H1 (cell line): ENCODE measurements around the gene CLDN14. TPM values are rescaled to one million over a fixed set of nuclear protein-coding genes. Genes with fewer than 3 reads are reported as not detected.

Experiments
- CTCF ChIA-PET: fragments of 300-600 bp; sonication (Branson Sonifier 250); formaldehyde crosslinking; loops from one replicate; lab custom pipeline; 2021; ENCODE audit not compliant: partially characterized antibody; lab: Charles Lee
- POLR2A ChIA-PET: fragments of 300-600 bp; sonication (Branson Sonifier 250); formaldehyde crosslinking; loops from one replicate; lab custom pipeline; 2021; ENCODE audit warnings: inconsistent platforms; ENCODE audit not compliant: partially characterized antibody; lab: Charles Lee
- DNase-seq, 2 experiments: peaks; one replicate each; pipeline versions ENCODE4 v3.0.0 to v3.0.0-alpha.2; 2010 to 2022; ENCODE audit warnings: low spot score in 2 of 2, low read depth in 1 of 2, mixed read lengths in 1 of 2
- FAIRE-seq: peaks from 2 replicates; lab custom pipeline; 2011; peaks lifted over from hg19 to GRCh38; lab: Jason Lieb, UNC
- H2AFZ ChIP-seq: 2 replicates; pipeline ENCODE4 v1.8.1; 2012; ENCODE audit warnings: low read length, inconsistent platforms
- H2AK5ac ChIP-seq: 2 replicates; pipeline ENCODE4 v1.6.1; 2013; ENCODE audit warnings: low read depth, low read length
- H2BK120ac ChIP-seq: replicated peaks from 2 replicates; pipeline ENCODE3; 2013; ENCODE audit warnings: low read depth, low read length, inconsistent platforms
- H2BK12ac ChIP-seq: 2 replicates; pipeline ENCODE4 v1.6.1; 2013; ENCODE audit warnings: low read depth, low read length
- H2BK15ac ChIP-seq: 2 replicates; pipeline ENCODE4 v1.6.1; 2013; ENCODE audit warnings: low read length
- H2BK20ac ChIP-seq: 2 replicates; pipeline ENCODE4 v1.6.1; 2013; ENCODE audit warnings: low read length
- H2BK5ac ChIP-seq: 2 replicates; pipeline ENCODE4 v1.6.1; 2013; ENCODE audit warnings: low read depth, low read length
- H3K14ac ChIP-seq: 2 replicates; pipeline ENCODE4 v1.6.1; 2013; ENCODE audit warnings: inconsistent platforms; ENCODE audit not compliant: insufficient read length
- H3K18ac ChIP-seq: 2 replicates; pipeline ENCODE4 v1.6.1; 2013; ENCODE audit warnings: low read length; ENCODE audit errors: extremely low read depth
- H3K23ac ChIP-seq: 2 replicates; pipeline ENCODE4 v1.6.1; 2013; ENCODE audit warnings: inconsistent platforms; ENCODE audit not compliant: insufficient read length
- H3K23me2 ChIP-seq: 2 replicates; pipeline ENCODE4 v1.6.1; 2013; ENCODE audit warnings: low read depth, low read length
- H3K27ac ChIP-seq: 2 replicates; pipeline ENCODE4 v1.6.1; 2011; ENCODE audit warnings: low read depth, low read length, inconsistent platforms
- H3K27me3 ChIP-seq, 4 experiments: replicated peaks in 1 of 4; 1 replicate in 1 of 4; 2 replicates in 3 of 4; pipeline versions ENCODE4 v1.6.1 to v1.8.1; 2011 to 2013; ENCODE audit warnings: low read length in 3 of 4, mild to moderate bottlenecking in 3 of 4, inconsistent platforms in 2 of 4, mixed read lengths in 2 of 4, moderate library complexity in 1 of 4; ENCODE audit not compliant: control insufficient read depth in 3 of 4, insufficient read depth in 3 of 4; ENCODE audit errors: extremely low read depth in 1 of 4
- H3K36me3 ChIP-seq, 4 experiments: 2 replicates each; pipeline versions ENCODE4 v1.6.1 to v1.8.1; 2011 to 2013; ENCODE audit warnings: mild to moderate bottlenecking in 4 of 4, low read length in 3 of 4, moderate library complexity in 2 of 4, control low read depth in 1 of 4, inconsistent platforms in 1 of 4; ENCODE audit not compliant: insufficient read depth in 4 of 4, control insufficient read depth in 2 of 4
- H3K4ac ChIP-seq: replicated peaks from 2 replicates; pipeline ENCODE3; 2013; ENCODE audit warnings: low read length, low read depth, mixed read lengths, inconsistent platforms; ENCODE audit not compliant: insufficient read length
- H3K4me1 ChIP-seq, 4 experiments: replicated peaks in 1 of 4; 1 replicate in 1 of 4; 2 replicates in 3 of 4; pipeline versions ENCODE4 v1.6.1 to v1.8.1; 2011 to 2013; ENCODE audit warnings: low read length in 3 of 4, inconsistent platforms in 2 of 4, mixed read lengths in 1 of 4; ENCODE audit not compliant: insufficient read depth in 4 of 4, control insufficient read depth in 3 of 4
- H3K4me2 ChIP-seq, 2 experiments: 2 replicates each; pipeline versions ENCODE4 v1.6.1 to v1.8.1; 2011 to 2013; ENCODE audit warnings: low read depth in 2 of 2, low read length in 2 of 2, control low read depth in 1 of 2, inconsistent platforms in 1 of 2, mild to moderate bottlenecking in 1 of 2; ENCODE audit not compliant: insufficient read depth in 1 of 2
- H3K4me3 ChIP-seq, 4 experiments: fragments of 200-600, 300-600 bp in 1 of 4; sonication (generic), shearing (Covaris generic), sonication (Bioruptor Twin) in 1 of 4; 2 replicates each; pipeline versions ENCODE4 v1.5.1 to v1.8.1; 2011 to 2016; ENCODE audit warnings: low read length in 4 of 4, low read depth in 3 of 4, control low read depth in 2 of 4, inconsistent platforms in 2 of 4, mild to moderate bottlenecking in 2 of 4, mixed read lengths in 1 of 4, moderate library complexity in 1 of 4; ENCODE audit not compliant: insufficient read depth in 2 of 4; ENCODE audit errors: extremely low read depth in 1 of 4
- H3K56ac ChIP-seq: replicated peaks from 2 replicates; pipeline ENCODE3; 2013; ENCODE audit warnings: low read depth, mild to moderate bottlenecking, mixed read lengths, low read length, inconsistent platforms; ENCODE audit not compliant: insufficient read length
- H3K79me1 ChIP-seq: 2 replicates; pipeline ENCODE4 v1.6.1; 2013; ENCODE audit warnings: low read depth, low read length, control low read depth
- H3K79me2 ChIP-seq, 2 experiments: 2 replicates each; pipeline versions ENCODE4 v1.6.1 to v1.8.1; 2012 to 2013; ENCODE audit warnings: low read length in 2 of 2, mild to moderate bottlenecking in 2 of 2, inconsistent platforms in 1 of 2; ENCODE audit not compliant: insufficient read depth in 2 of 2, control insufficient read depth in 1 of 2
- H3K9ac ChIP-seq, 4 experiments: replicated peaks in 1 of 4; 1 replicate in 1 of 4; 2 replicates in 3 of 4; pipeline versions ENCODE4 v1.6.1 to v1.8.1; 2011 to 2013; ENCODE audit warnings: low read depth in 3 of 4, low read length in 3 of 4, control low read depth in 2 of 4, mild to moderate bottlenecking in 2 of 4, moderate library complexity in 2 of 4, inconsistent platforms in 1 of 4; ENCODE audit errors: extremely low read depth in 1 of 4
- H3K9me3 ChIP-seq, 2 experiments: 2 replicates each; pipeline versions ENCODE4 v1.6.1 to v1.8.1; 2012 to 2013; ENCODE audit warnings: mild to moderate bottlenecking in 2 of 2, moderate library complexity in 2 of 2, control low read depth in 1 of 2, inconsistent platforms in 1 of 2, low read depth in 1 of 2, low read length in 1 of 2, mixed read lengths in 1 of 2; ENCODE audit not compliant: insufficient read depth in 2 of 2
- H4K20me1 ChIP-seq, 2 experiments: replicated peaks in 1 of 2; 2 replicates each; pipeline versions ENCODE3 to v1.8.1; 2011 to 2013; ENCODE audit warnings: inconsistent platforms in 2 of 2, low read length in 2 of 2, mild to moderate bottlenecking in 1 of 2; ENCODE audit not compliant: insufficient read depth in 2 of 2, control insufficient read depth in 1 of 2
- H4K5ac ChIP-seq: 2 replicates; pipeline ENCODE4 v1.6.1; 2013; ENCODE audit warnings: low read length, low read depth, mixed read lengths, inconsistent platforms; ENCODE audit not compliant: insufficient read length
- H4K8ac ChIP-seq: 2 replicates; pipeline ENCODE4 v1.8.0; 2013; ENCODE audit warnings: mild to moderate bottlenecking, moderate library complexity, low read length, inconsistent platforms; ENCODE audit not compliant: insufficient read depth; ENCODE audit errors: extremely low read depth
- H4K91ac ChIP-seq: replicated peaks from 2 replicates; pipeline ENCODE3; 2013; ENCODE audit warnings: low read length, mixed read lengths, inconsistent platforms; ENCODE audit not compliant: insufficient read length
- ATF3 ChIP-seq: IDR thresholded peaks from 2 replicates; pipeline ENCODE4 v1.6.1; 2011; ENCODE audit warnings: low read depth, mild to moderate bottlenecking, low read length; ENCODE audit not compliant: insufficient read depth
- EZH2 ChIP-seq: fragments of 200-600 bp; sonication (generic); IDR thresholded peaks from 2 replicates; pipeline ENCODE4 v1.7.1; 2012; ENCODE audit warnings: low read depth, mild to moderate bottlenecking, moderate library complexity, low read length, inconsistent platforms; ENCODE audit not compliant: severe bottlenecking
- GTF2F1 ChIP-seq: IDR thresholded peaks from 2 replicates; pipeline ENCODE4 v1.6.1; 2012; ENCODE audit warnings: low read depth, low read length, improper control_type of control experiment, borderline replicate concordance
- HDAC2 ChIP-seq, 2 experiments: fragments of 300-600 bp in 1 of 2; sonication (generic) in 1 of 2; IDR thresholded peaks; 2 replicates each; pipeline ENCODE4 v1.6.1; 2011 to 2012; ENCODE audit warnings: low read depth in 2 of 2, low read length in 2 of 2, mild to moderate bottlenecking in 2 of 2, moderate library complexity in 2 of 2, borderline replicate concordance in 1 of 2, inconsistent platforms in 1 of 2
- MAFK ChIP-seq: IDR thresholded peaks from 2 replicates; pipeline ENCODE4 v1.6.1; 2012; ENCODE audit warnings: low read depth, mild to moderate bottlenecking, improper control_type of control experiment, low read length
- POLR2A ChIP-seq, 2 experiments: IDR thresholded peaks; 1 replicate in 1 of 2; 2 replicates in 1 of 2; pipeline ENCODE4 v1.6.1; 2011; ENCODE audit warnings: low read depth in 2 of 2, low read length in 2 of 2, mild to moderate bottlenecking in 2 of 2; ENCODE audit errors: control extremely low read depth in 1 of 2
- RXRA ChIP-seq: IDR thresholded peaks from 2 replicates; pipeline ENCODE4 v1.6.1; 2011; ENCODE audit warnings: low read depth, mild to moderate bottlenecking, low read length, moderate library complexity; ENCODE audit not compliant: insufficient read depth
- SAP30 ChIP-seq: fragments of 300-600 bp; sonication (generic); IDR thresholded peaks from 2 replicates; pipeline ENCODE4 v1.7.1; 2012; ENCODE audit warnings: low read length, moderate library complexity, mild to moderate bottlenecking, inconsistent platforms; ENCODE audit not compliant: insufficient read depth, insufficient replicate concordance
- SIX5 ChIP-seq: IDR thresholded peaks from 2 replicates; pipeline ENCODE4 v1.6.1; 2011; ENCODE audit warnings: mild to moderate bottlenecking, low read depth, low read length
- TAF1 ChIP-seq: IDR thresholded peaks from 2 replicates; pipeline ENCODE4 v1.6.1; 2011; ENCODE audit warnings: mild to moderate bottlenecking, low read depth, low read length
- TBP ChIP-seq: IDR thresholded peaks from 2 replicates; pipeline ENCODE4 v1.6.1; 2011; ENCODE audit warnings: low read depth, low read length, improper control_type of control experiment
- TCF12 ChIP-seq: IDR thresholded peaks from 2 replicates; pipeline ENCODE4 v1.6.1; 2011; ENCODE audit warnings: low read depth, mild to moderate bottlenecking, low read length
- ZNF274 ChIP-seq: IDR thresholded peaks from 2 replicates; pipeline ENCODE4 v1.7.0; 2012; ENCODE audit warnings: low read length, borderline replicate concordance; ENCODE audit errors: extremely low read depth
- WGBS, 2 experiments: shearing (Covaris generic) in 1 of 2; methylation state at CpG; one replicate each; pipeline versions ENCODE4 v1.1.6 to v1.1.7; 2013 to 2015; ENCODE audit warnings: low lambda C conversion rate in 2 of 2, mixed read lengths in 2 of 2, inconsistent platforms in 1 of 2, low coverage in 1 of 2, missing lambda C conversion rate in 1 of 2; ENCODE audit not compliant: insufficient replicate concordance in 2 of 2, insufficient coverage in 1 of 2, insufficient read length in 1 of 2; ENCODE audit errors: extremely low coverage in 1 of 2, missing lambda C conversion rate in 1 of 2; 5-methylcytosine and 5-hydroxymethylcytosine counted together
- polyA plus RNA-seq, 7 experiments: library from polyadenylated mRNA; depleted of rRNA in 3 of 7; stranded (reverse) in 5 of 7; unstranded in 2 of 7; fragments of >200 nt in 5 of 7; fragments of 200-250 nt in 2 of 7; gene quantifications; 1 replicate in 5 of 7; 2 replicates in 1 of 7; 4 replicates in 1 of 7; pipeline versions ENCODE4 v1.2.1 to v1.2.3, GENCODE V29; 2011 to 2013; ENCODE audit warnings: missing spikeins in 2 of 7, mixed read lengths in 2 of 7
- total RNA-seq: library from RNA; stranded (reverse); fragmentation: NEBNext Ultra II Directional; extraction: Animal tissue kit (Norgen Biotek cat#: 25700); gene quantifications from 2 replicates; pipeline ENCODE4 v1.2.1, GENCODE V29; 2021

Gene CLDN14
- total and polyA plus RNA-seq, 2 of the 8 experiments (the other 6 are each of a cell fraction or from before 2014, with no cell fraction given): 0.08 TPM; not detected in 1

- 90% methylated on average over 16 of the region's 16 CpGs; no CpG with 5 or more reads in 1 of the 2 experiments for WGBS, 2 experiments
- Histone ChIP-seq H2BK120ac (no peak overlapping the region), H3K4me3 (no peak overlapping the region), H3K27ac (no peak overlapping the region), H4K8ac (no peak overlapping the region), H3K36me3 (no peaks in the 10 kb centered on the region), H3K79me1 (no peaks in the 10 kb centered on the region), H4K91ac (no peak overlapping the region), H2AFZ (no peak overlapping the region), H3K4me1 (no peaks in the 10 kb centered on the region), H4K5ac (no peak overlapping the region), H3K9me3 (no peaks in the 10 kb centered on the region), H3K23ac (no peak overlapping the region), H3K18ac (no peak overlapping the region), H3K4ac (no peak overlapping the region), H3K79me2 (no peaks in the 10 kb centered on the region), H2BK5ac (no peak overlapping the region), H4K20me1 (no peaks in the 10 kb centered on the region), H2AK5ac (no peak overlapping the region), H3K14ac (no peak overlapping the region), H3K23me2 (no peaks in the 10 kb centered on the region), H2BK12ac (no peak overlapping the region), H3K4me2 (no peak overlapping the region), H3K27me3 (0 out of 7 replicates have a peak, but pooled peaks cover 0 to 2% (median 0%) of the 10 kb centered on the region in 4 experiments), H3K56ac (no peak overlapping the region), H3K9ac (no peak overlapping the region), H2BK20ac (no peak overlapping the region), H2BK15ac (no peak overlapping the region)
- ChIA-PET CTCF (interaction anchor here (1.1 to 2.6 kb wide), 5 partner anchors 9 to 201 kb away, joined by 3 to 8 read pairs (median 4); no protein-coding TSS in a partner anchor), POLR2A (no interaction called here)
- FAIRE-seq (no peak), DNase-seq (no peak)
- TF ChIP-seq GTF2F1 (no peak), RXRA (no peak), SAP30 (no peak), TBP (no peak), MAFK (no peak), SIX5 (no peak), TAF1 (no peak), ATF3 (no peak), POLR2A (IDR thresholded peaks at IDR 0.05; ENCODE audit: control extremely low read depth in 1 of 2, low read depth in 2 of 2, low read length in 2 of 2) (no peak), TCF12 (no peak), EZH2 (no peak), ZNF274 (no peak), HDAC2 (IDR thresholded peaks at IDR 0.05; ENCODE audit: borderline replicate concordance in 1 of 2, low read depth in 2 of 2, low read length in 2 of 2) (no peak)
Observed at GRCh38 chr21:36491209-36491910, 11.4 kb upstream of the CLDN14 start.
